Parathyroid adenoma (tissue), 2 donors: ENCODE data around the gene ZDHHC16.

Experiments used
- H2AFZ ChIP-seq: fragments of 300-600 bp; sonication (generic); one replicate; pipeline ENCODE4 v1.7.0; 2017; ENCODE audit warnings: antibody characterized with exemption, mild to moderate bottlenecking
- H3K27ac ChIP-seq: fragments of 300-600 bp; sonication (generic); one replicate; pipeline ENCODE4 v1.7.0; 2017
- H3K27me3 ChIP-seq: fragments of 300-600 bp; sonication (generic); one replicate; pipeline ENCODE4 v1.7.0; 2017; ENCODE audit warnings: low read length; ENCODE audit not compliant: control insufficient read depth, insufficient read depth
- H3K36me3 ChIP-seq: fragments of 300-600 bp; sonication (generic); one replicate; pipeline ENCODE4 v1.7.0; 2017; ENCODE audit warnings: low read length; ENCODE audit not compliant: control insufficient read depth, insufficient read depth
- H3K4me1 ChIP-seq: fragments of 300-600 bp; sonication (generic); one replicate; pipeline ENCODE4 v1.7.0; 2017; ENCODE audit warnings: control low read depth
- H3K4me2 ChIP-seq: fragments of 300-600 bp; sonication (generic); one replicate; pipeline ENCODE4 v1.7.0; 2017; ENCODE audit warnings: low read length
- H3K4me3 ChIP-seq: fragments of 300-600 bp; sonication (generic); one replicate; pipeline ENCODE4 v1.7.0; 2017; ENCODE audit warnings: low read depth, low read length
- H3K79me2 ChIP-seq: fragments of 300-600 bp; sonication (generic); one replicate; pipeline ENCODE4 v1.7.0; 2017; ENCODE audit warnings: control low read depth
- H3K9ac ChIP-seq: fragments of 300-600 bp; sonication (generic); one replicate; pipeline ENCODE4 v1.7.0; 2017; ENCODE audit warnings: mild to moderate bottlenecking
- H3K9me3 ChIP-seq: fragments of 300-600 bp; sonication (generic); one replicate; pipeline ENCODE4 v1.7.0; 2017; ENCODE audit warnings: low read length; ENCODE audit not compliant: control insufficient read depth
- CTCF ChIP-seq: fragments of 300-600 bp; sonication (generic); IDR thresholded peaks from one replicate; pipeline ENCODE4 v1.7.0; 2017; ENCODE audit warnings: antibody characterized with exemption, mild to moderate bottlenecking
- donor health status: primary hyperparathyroidism.

Gene ZDHHC16

GRCh38 chr10:97456034-97456685 lies 10.2 kb downstream of the ZDHHC16 start:
- Histone ChIP-seq H3K27ac (no peak overlapping the region), H3K4me2 (no peak overlapping the region), H3K79me2 (peaks cover 10% of the 10 kb centered on the region), H3K4me1 (peaks cover 2% of the 10 kb centered on the region), H2AFZ (no peak overlapping the region), H3K36me3 (no peaks in the 10 kb centered on the region), H3K27me3 (no peaks in the 10 kb centered on the region), H3K4me3 (no peak overlapping the region), H3K9ac (no peak overlapping the region), H3K9me3 (no peaks in the 10 kb centered on the region)
- no peak for TF ChIP-seq CTCF

GRCh38 chr10:97456686-97457065 lies 10.7 kb downstream of the ZDHHC16 start:
- no peak for TF ChIP-seq CTCF
- no peak overlapping the region for H3K4me3 ChIP-seq
- no peaks in the 10 kb centered on the region for H3K36me3 ChIP-seq
- H3K79me2 ChIP-seq = peaks cover 8% of the 10 kb centered on the region
- H3K27ac ChIP-seq = no peak overlapping the region
- H3K9me3 ChIP-seq = no peaks in the 10 kb centered on the region
- H3K4me2 ChIP-seq = no peak overlapping the region
- no peaks in the 10 kb centered on the region for H3K27me3 ChIP-seq
- no peak overlapping the region for H2AFZ ChIP-seq
- H3K9ac ChIP-seq = no peak overlapping the region
- peaks cover 2% of the 10 kb centered on the region for H3K4me1 ChIP-seq

- H2AFZ ChIP-seq = no peak overlapping the region
- H3K4me2 ChIP-seq = no peak overlapping the region
- H3K9ac ChIP-seq = no peak overlapping the region
- no peak overlapping the region for H3K4me3 ChIP-seq
- no peaks in the 10 kb centered on the region for H3K9me3 ChIP-seq
- no peaks in the 10 kb centered on the region for H3K36me3 ChIP-seq
- TF ChIP-seq CTCF = no peak
- no peaks in the 10 kb centered on the region for H3K79me2 ChIP-seq
- H3K4me1 ChIP-seq = peaks cover 2% of the 10 kb centered on the region
- H3K27ac ChIP-seq = no peak overlapping the region
- H3K27me3 ChIP-seq = no peaks in the 10 kb centered on the region
Observed at GRCh38 chr10:97459111-97459510, 13.1 kb downstream of the ZDHHC16 start.

GRCh38 chr10:97459933-97460332 lies 14.0 kb downstream of the ZDHHC16 start:
- no peak overlapping the region for H3K27ac ChIP-seq
- no peak for TF ChIP-seq CTCF

GRCh38 chr10:97462309-97462708 lies 16.3 kb downstream of the ZDHHC16 start:
- Histone ChIP-seq H3K79me2 (no peaks in the 10 kb centered on the region), H3K36me3 (no peaks in the 10 kb centered on the region), H3K4me2 (no peak overlapping the region), H2AFZ (no peak overlapping the region), H3K9ac (no peak overlapping the region), H3K27me3 (no peaks in the 10 kb centered on the region), H3K4me3 (no peak overlapping the region), H3K9me3 (no peaks in the 10 kb centered on the region), H3K4me1 (no peaks in the 10 kb centered on the region), H3K27ac (no peak overlapping the region)
- TF ChIP-seq CTCF = no peak

More at GRCh38 chr10:97459933-97460332, 14.0 kb downstream of the ZDHHC16 start:
- Histone ChIP-seq H3K9me3 (no peaks in the 10 kb centered on the region), H3K79me2 (no peaks in the 10 kb centered on the region), H3K4me3 (no peak overlapping the region), H3K36me3 (no peaks in the 10 kb centered on the region), H2AFZ (no peak overlapping the region), H3K4me1 (no peaks in the 10 kb centered on the region), H3K4me2 (no peak overlapping the region), H3K9ac (no peak overlapping the region), H3K27me3 (no peaks in the 10 kb centered on the region)
